Measurements from ENCODE around the gene ZNF516. TPM values are rescaled to one million over a fixed set of nuclear protein-coding genes. Genes with fewer than 3 reads are reported as not detected.
A peak's percentile ranks its signal among the peaks of the same experiment; 100 is the strongest.

The ZNF516 gene
- total and polyA plus RNA-seq, 9 donors = 13.5 to 110 (median 95.2) TPM

- Histone ChIP-seq H3K27ac (peak overlapping the region in 1 of 2 donors; percentile 67), H3K4me1 (ENCODE audit: insufficient read depth) (no peaks in the 10 kb centered on the region), H3K4me3 (no peak overlapping the region), H3K27me3 (no peaks in the 10 kb centered on the region), H3K36me3 (no peaks in the 10 kb centered on the region), H3K9me3 (no peaks in the 10 kb centered on the region)
- DNase-seq = peak in 1 of 5 donors; percentile 21
- intact Hi-C loops (cut with DNase I) = no loop called here
- 66 to 73% (median 68%) methylated on average over 15 of the region's 15 CpGs for WGBS, 3 donors
- no peak for TF ChIP-seq POLR2A (IDR thresholded peaks at IDR 0.05)
- TF ChIP-seq CTCF (IDR thresholded peaks at IDR 0.05) = no peak
- TF ChIP-seq EP300 (IDR thresholded peaks at IDR 0.05) = no peak
Observed at GRCh38 chr18:76503649-76504386, 8.8 kb upstream of the ZNF516 start.

GRCh38 chr18:76502551-76502950 is 7.5 kb upstream of the ZNF516 start:
- no peaks in the 10 kb centered on the region for H3K9me3 ChIP-seq
- H3K4me3 ChIP-seq = no peak overlapping the region
- intact Hi-C loops (cut with DNase I) = no loop called here
- TF ChIP-seq POLR2A (IDR thresholded peaks at IDR 0.05) = no peak
- no peak for TF ChIP-seq CTCF (IDR thresholded peaks at IDR 0.05)
- TF ChIP-seq EP300 (IDR thresholded peaks at IDR 0.05) = no peak
- H3K4me1 ChIP-seq (ENCODE audit: insufficient read depth) = no peaks in the 10 kb centered on the region
- H3K36me3 ChIP-seq = no peaks in the 10 kb centered on the region
- H3K27me3 ChIP-seq = no peaks in the 10 kb centered on the region
- 96 to 97% (median 96%) methylated on average over 7 of the region's 7 CpGs for WGBS, 3 donors
- no peak overlapping the region for H3K27ac ChIP-seq
- DNase-seq = no peak

- Histone ChIP-seq H3K9me3 (no peaks in the 10 kb centered on the region), H3K4me3 (no peak overlapping the region), H3K4me1 (ENCODE audit: insufficient read depth) (no peaks in the 10 kb centered on the region), H3K27ac (peak overlapping the region in 1 of 2 donors; percentile 44), H3K27me3 (no peaks in the 10 kb centered on the region), H3K36me3 (no peaks in the 10 kb centered on the region)
- DNase-seq = no peak
- TF ChIP-seq EP300 (IDR thresholded peaks at IDR 0.05) (no peak), POLR2A (IDR thresholded peaks at IDR 0.05) (no peak), CTCF (IDR thresholded peaks at IDR 0.05) (no peak)
- intact Hi-C loops (cut with DNase I) = loop anchor here in 1 of 4 donors (2.0 kb wide), 1 partner anchor 13 kb away; no protein-coding TSS in a partner anchor
- WGBS, 3 donors = 55 to 68% (median 59%) methylated on average over 10 of the region's 10 CpGs
Observed at GRCh38 chr18:76499637-76500340, 4.7 kb upstream of the ZNF516 start.

- intact Hi-C loops (cut with DNase I) = loop anchor here in 1 of 4 donors (2.0 kb wide), 1 partner anchor 14 kb away; no protein-coding TSS in a partner anchor
- Histone ChIP-seq H3K4me1 (ENCODE audit: insufficient read depth) (no peaks in the 10 kb centered on the region), H3K27me3 (no peaks in the 10 kb centered on the region), H3K4me3 (no peak overlapping the region), H3K36me3 (no peaks in the 10 kb centered on the region), H3K27ac (peak overlapping the region in 1 of 2 donors; percentile 91), H3K9me3 (no peaks in the 10 kb centered on the region)
- no peak for DNase-seq
- 46 to 81% (median 72%) methylated on average over 8 of the region's 8 CpGs for WGBS, 3 donors
- no peak for TF ChIP-seq CTCF (IDR thresholded peaks at IDR 0.05)
- TF ChIP-seq EP300 (IDR thresholded peaks at IDR 0.05) = no peak
- TF ChIP-seq POLR2A (IDR thresholded peaks at IDR 0.05) = no peak
Observed at GRCh38 chr18:76499021-76499420, 4.0 kb upstream of the ZNF516 start.
